OCI-LY3 (cell line): ENCODE measurements around the gene CYP4F3.

Experiments used
- H2AFZ ChIP-seq: fragments of 200-600, 300-600 bp; shearing (Covaris generic); 2 replicates; pipeline ENCODE4 v1.6.0; 2014; ENCODE audit warnings: antibody characterized with exemption, low read depth, low read length
- H3K27ac ChIP-seq: fragments of 200-600, 300-600 bp; sonication (generic); 2 replicates; pipeline ENCODE4 v1.5.1; 2014; ENCODE audit warnings: mild to moderate bottlenecking, low read length, moderate library complexity, mixed read lengths
- H3K27me3 ChIP-seq: fragments of 200-600, 300-600 bp; sonication (generic); 2 replicates; pipeline ENCODE4 v1.6.1; 2014; ENCODE audit warnings: low read depth, low read length, mixed read lengths
- H3K36me3 ChIP-seq: fragments of 200-600, 300-600 bp; sonication (generic); replicated peaks from 2 replicates; pipeline ENCODE3; 2014; ENCODE audit warnings: low read depth, low read length, mixed read lengths
- H3K4me1 ChIP-seq: fragments of 300-600, 200-600 bp; sonication (generic); 2 replicates; pipeline ENCODE4 v1.6.1; 2014; ENCODE audit warnings: low read length, mixed read lengths
- H3K4me2 ChIP-seq: fragments of 200-600, 300-600 bp; sonication (generic); 2 replicates; pipeline ENCODE4 v1.6.1; 2014; ENCODE audit warnings: low read length, mixed read lengths
- H3K4me3 ChIP-seq: fragments of 300-600, 200-600 bp; sonication (generic); 2 replicates; pipeline ENCODE4 v1.5.1; 2014; ENCODE audit warnings: antibody characterized with exemption, mild to moderate bottlenecking, low read length, moderate library complexity
- H3K79me2 ChIP-seq: fragments of 300-600, 200-600 bp; shearing (Covaris generic); 2 replicates; pipeline ENCODE4 v1.6.1; 2014; ENCODE audit warnings: mild to moderate bottlenecking, low read length, mixed read lengths
- H3K9ac ChIP-seq: fragments of 300-600, 200-600 bp; shearing (Covaris generic); 2 replicates; pipeline ENCODE4 v1.6.0; 2014; ENCODE audit warnings: mild to moderate bottlenecking, low read length, moderate library complexity
- H3K9me3 ChIP-seq: fragments of 200-600, 300-600 bp; shearing (Covaris generic); 2 replicates; pipeline ENCODE4 v1.6.1; 2014; ENCODE audit warnings: low read length, mixed read lengths; ENCODE audit not compliant: insufficient read depth
- H4K20me1 ChIP-seq: fragments of 200-600, 300-600 bp; sonication (generic); 2 replicates; pipeline ENCODE4 v1.6.1; 2016; ENCODE audit warnings: low read length, mixed read lengths; ENCODE audit not compliant: insufficient read depth
- CTCF ChIP-seq: fragments of 200-600, 300-600 bp; sonication (generic); IDR thresholded peaks from 2 replicates; pipeline ENCODE4 v1.5.1; 2014; ENCODE audit warnings: antibody characterized with exemption, low read length, low read depth
- EZH2phosphoT487 ChIP-seq: fragments of 200-600 bp; shearing (Covaris generic); IDR thresholded peaks from 2 replicates; pipeline ENCODE4 v1.6.1; 2018; ENCODE audit warnings: antibody characterized with exemption, mixed run types, low read depth

CYP4F3 gene

DNA sequence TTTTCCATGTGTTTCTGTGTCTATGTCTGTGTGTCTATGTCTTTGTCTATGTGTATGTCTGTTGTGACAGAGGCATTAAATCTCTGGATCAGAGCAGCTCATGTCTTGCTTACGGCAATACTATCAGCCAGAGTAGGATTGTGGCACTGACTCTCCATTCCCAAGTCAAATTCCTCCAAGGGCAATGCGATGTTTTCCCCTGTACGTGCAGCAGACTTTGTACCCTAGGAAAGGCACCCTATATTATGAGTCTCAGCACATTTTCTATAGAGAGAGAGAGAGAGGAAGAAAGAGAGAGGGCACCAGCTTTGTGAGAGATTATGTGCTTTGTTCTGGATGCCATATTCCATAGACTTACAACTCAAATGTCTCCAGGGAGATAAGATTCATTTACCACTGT is 11.1 kb downstream of the CYP4F3 start:
- TF ChIP-seq CTCF (no peak), EZH2phosphoT487 (no peak)
- Histone ChIP-seq H3K4me1 (no peaks in the 10 kb centered on the region), H3K9me3 (no peaks in the 10 kb centered on the region), H3K79me2 (no peaks in the 10 kb centered on the region), H3K27ac (no peak overlapping the region), H3K36me3 (no peaks in the 10 kb centered on the region), H4K20me1 (no peaks in the 10 kb centered on the region), H3K9ac (no peak overlapping the region), H3K4me2 (no peak overlapping the region), H3K27me3 (peaks cover 5% of the 10 kb centered on the region; the same call in 1 of the 2 replicates), H3K4me3 (no peak overlapping the region), H2AFZ (no peak overlapping the region)

- TF ChIP-seq EZH2phosphoT487 (no peak), CTCF (no peak)
- Histone ChIP-seq H3K4me2 (no peak overlapping the region), H3K27me3 (peaks cover 3% of the 10 kb centered on the region; the same call in 1 of the 2 replicates), H2AFZ (no peak overlapping the region), H3K4me1 (no peaks in the 10 kb centered on the region), H3K9ac (no peak overlapping the region), H4K20me1 (no peaks in the 10 kb centered on the region), H3K27ac (no peak overlapping the region), H3K79me2 (no peaks in the 10 kb centered on the region), H3K9me3 (no peaks in the 10 kb centered on the region), H3K36me3 (no peaks in the 10 kb centered on the region), H3K4me3 (no peak overlapping the region)
These were observed 12.0 kb downstream of the CYP4F3 start for GRCh38 chr19:15652559-15653278.

DNA sequence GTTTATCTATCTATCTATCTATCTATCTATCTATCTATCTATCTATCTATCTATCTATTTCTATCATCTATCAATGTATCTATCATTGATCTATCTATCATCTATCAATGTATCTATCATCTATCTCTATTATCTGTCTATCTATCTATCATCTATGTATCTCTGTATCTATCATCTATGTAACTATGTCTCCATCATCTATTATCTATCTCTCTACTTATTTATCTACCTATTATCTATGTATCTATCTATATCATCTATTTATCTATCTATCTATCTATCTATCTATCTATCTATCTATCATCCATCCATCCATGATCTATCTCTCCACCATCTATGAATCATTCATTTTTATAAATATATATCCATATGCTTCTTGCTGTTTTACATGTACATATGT is 15.8 kb downstream of the CYP4F3 start:
- H3K27me3 ChIP-seq = no peaks in the 10 kb centered on the region
- H3K4me3 ChIP-seq = no peak overlapping the region
- H3K9me3 ChIP-seq = no peaks in the 10 kb centered on the region
- H4K20me1 ChIP-seq = no peaks in the 10 kb centered on the region
- no peak overlapping the region for H3K9ac ChIP-seq
- no peaks in the 10 kb centered on the region for H3K36me3 ChIP-seq
- no peak overlapping the region for H2AFZ ChIP-seq
- TF ChIP-seq EZH2phosphoT487 = no peak
- H3K4me1 ChIP-seq = no peaks in the 10 kb centered on the region
- H3K79me2 ChIP-seq = no peaks in the 10 kb centered on the region
- H3K27ac ChIP-seq = no peak overlapping the region
- no peak overlapping the region for H3K4me2 ChIP-seq

GRCh38 chr19:15663247-15663646 is 22.6 kb downstream of the CYP4F3 start:
- Histone ChIP-seq H3K9me3 (no peaks in the 10 kb centered on the region), H3K27me3 (peaks cover 14% of the 10 kb centered on the region; the same call in 1 of the 2 replicates), H3K9ac (no peak overlapping the region), H3K4me2 (no peak overlapping the region), H3K4me1 (no peaks in the 10 kb centered on the region), H3K4me3 (no peak overlapping the region), H3K79me2 (no peaks in the 10 kb centered on the region), H2AFZ (no peak overlapping the region), H3K27ac (no peak overlapping the region), H3K36me3 (no peaks in the 10 kb centered on the region), H4K20me1 (no peaks in the 10 kb centered on the region)
- TF ChIP-seq CTCF = no peak
- TF ChIP-seq EZH2phosphoT487 = no peak
